GM18511 (cell line): ENCODE results near the gene TUBGCP6.
"Not testable (repeated sequence)": the region's sequence is repeated elsewhere in the genome, so short reads cannot be mapped to it uniquely, and the experiment has no call there.

Experiments
- ATAC-seq: cut with Tn5 transposase; IDR thresholded peaks from one replicate; pipeline ENCODE4 v1.9.1; 2021; ENCODE audit warnings: mild to moderate bottlenecking, moderate library complexity; ENCODE audit not compliant: unreplicated experiment

Gene TUBGCP6

DNA sequence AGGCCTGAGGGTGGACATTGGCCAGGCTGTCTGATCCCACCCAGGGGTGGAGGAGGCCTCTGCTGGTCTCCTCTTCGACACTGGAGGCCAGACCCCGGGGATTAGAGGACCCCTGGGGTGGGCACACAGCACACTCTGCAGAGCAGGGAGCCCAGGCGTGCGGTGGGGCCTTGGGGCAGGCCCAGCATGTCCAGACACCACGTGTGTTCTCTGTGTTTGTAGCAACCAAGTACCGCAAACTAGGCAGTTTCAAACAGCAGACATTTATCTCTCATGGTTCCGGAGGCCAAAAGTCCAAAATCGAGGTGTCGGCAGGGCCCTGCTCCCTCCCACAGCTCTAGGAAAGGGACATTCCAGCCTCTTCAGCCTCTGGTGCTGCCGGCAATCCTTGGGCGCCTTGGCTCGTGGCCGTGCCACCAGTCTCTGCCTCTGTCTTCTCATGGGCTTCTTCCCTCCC lies 72.8 kb downstream of the TUBGCP6 start:
- no peak for ATAC-seq

DNA sequence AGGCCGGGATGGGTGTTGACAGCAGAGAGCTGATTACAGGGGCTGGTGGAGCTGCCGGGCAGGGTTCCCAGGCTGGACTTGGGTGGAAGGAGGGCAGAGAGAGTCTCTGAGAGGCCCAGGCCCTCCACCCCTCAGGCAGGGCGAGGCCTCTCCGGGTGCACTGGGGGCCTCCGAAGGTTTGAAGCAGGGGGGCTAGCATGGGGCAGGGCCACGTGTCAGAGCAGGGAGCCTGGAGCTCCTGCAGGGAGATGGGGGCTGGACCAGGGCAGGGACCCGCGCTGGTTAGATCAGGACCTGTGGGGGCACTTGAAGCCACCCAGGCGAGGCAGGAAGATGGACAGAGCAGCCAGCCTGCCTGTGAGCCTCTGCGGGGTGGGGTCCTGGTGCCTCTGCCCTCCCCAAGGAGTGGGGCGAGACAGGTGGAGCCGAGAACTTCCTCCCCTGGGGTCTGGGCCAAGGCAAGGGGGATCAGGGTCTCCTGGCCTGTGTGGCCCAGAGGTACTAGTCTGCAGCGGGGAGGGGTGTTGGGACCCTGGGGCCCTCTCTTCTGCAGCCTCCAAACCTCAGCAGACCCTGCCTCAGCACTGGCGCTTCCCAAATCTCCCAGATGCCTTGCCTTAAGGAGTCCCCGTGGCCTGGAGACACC lies 73.4 kb downstream of the TUBGCP6 start:
- ATAC-seq: no peak

DNA sequence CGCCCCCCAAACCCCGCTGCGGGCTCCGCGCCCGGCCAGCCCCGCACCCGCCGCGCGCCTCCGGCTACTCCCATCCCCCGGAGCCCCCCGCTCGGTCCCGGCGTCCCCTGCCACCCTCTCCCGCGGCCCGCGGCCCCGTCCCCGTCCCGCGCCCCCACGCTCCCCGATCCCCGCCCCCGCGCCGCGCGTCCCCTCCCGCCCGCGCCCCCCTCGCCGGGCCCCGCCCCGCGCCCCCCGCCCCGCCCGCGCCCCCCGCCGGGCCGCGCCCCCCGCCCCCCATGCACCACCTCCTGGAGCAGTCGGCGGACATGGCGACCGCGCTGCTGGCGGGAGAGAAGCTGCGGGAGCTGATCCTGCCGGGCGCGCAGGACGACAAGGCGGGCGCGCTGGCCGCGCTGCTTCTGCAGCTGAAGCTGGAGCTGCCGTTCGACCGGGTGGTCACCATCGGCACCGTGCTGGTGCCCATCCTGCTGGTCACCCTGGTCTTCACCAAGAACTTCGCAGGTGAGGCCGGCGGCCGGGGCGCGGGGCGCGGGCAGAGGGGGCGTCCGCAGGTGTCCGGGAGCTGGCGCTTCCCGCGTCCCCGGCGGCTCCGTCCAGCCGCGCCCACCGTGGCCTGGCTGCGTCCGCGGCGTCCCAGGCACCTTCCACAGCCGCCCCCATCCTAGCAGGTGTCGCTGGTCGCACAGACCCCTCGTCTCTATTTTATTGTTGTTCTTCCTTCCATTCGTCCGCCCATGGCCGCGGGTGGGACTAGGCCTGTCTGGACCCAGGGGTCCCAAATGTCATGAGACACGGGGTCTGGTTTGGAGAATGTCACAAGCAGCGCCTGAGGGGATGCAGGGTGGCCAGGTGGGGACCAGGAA lies 74.1 kb downstream of the TUBGCP6 start, which contains the start of gene PANX2:
TSS of gene PANX2 (plus strand) at position 279 of the 866 bp plus-strand sequence. CDS start at position 279, 0 bp downstream.
- ATAC-seq: no peak

DNA sequence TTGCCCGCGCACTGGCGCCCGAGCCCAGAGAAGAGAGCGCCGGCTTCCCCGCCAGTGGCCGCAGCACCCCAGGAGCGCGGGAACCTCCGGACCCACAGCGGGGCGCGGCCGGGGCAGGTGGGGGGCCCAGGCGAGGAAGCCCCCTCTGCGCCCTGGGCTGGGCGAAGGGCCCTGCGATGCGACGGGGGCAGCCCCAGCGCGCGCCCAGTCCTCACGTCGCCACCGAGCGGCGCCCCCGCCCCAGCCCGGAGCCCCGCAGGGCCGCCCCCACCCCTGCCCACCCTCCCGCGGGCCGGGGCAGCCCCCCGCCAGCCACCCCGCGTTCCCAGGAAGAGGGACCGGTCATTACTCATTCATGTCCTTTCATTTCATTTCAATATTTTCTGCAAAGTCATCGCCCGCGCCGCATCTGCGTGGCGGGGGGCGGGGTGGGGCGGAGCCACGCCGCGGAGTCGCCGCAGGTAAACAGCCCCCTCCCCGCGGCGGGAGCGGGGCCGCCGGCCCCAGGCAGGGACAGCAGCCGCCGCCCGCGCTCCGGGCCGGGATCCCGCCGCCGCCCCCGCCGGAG lies 75.0 kb downstream of the TUBGCP6 start:
- no peak for ATAC-seq

DNA sequence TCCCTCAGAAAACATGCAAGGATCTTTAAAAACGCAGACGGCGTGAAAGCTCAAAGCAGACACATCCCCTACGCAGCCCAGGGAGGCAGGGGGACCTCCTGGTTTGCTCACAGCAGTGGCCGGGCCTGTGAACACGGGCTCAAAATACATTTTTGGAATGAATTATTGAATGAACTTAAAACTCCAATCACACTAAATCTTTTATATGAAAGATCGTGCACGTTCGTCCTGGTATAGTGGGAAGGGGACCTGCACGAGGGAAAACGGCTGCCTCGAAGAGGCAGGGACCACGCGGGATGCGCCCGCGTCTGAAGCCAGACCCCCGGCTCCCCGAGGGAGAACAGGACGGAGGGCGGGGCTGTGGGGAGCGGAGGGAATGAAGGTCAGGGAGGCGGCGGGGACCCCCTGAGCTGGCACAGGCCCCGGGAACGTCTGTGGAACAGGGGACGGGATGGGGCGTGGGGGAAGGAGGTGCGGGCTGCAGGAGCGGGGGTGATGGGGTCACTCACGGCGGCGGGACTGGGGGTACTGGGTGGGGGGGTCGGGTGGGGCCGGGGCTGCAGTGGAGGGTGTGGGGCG lies 75.6 kb downstream of the TUBGCP6 start:
- ATAC-seq: no peak

DNA sequence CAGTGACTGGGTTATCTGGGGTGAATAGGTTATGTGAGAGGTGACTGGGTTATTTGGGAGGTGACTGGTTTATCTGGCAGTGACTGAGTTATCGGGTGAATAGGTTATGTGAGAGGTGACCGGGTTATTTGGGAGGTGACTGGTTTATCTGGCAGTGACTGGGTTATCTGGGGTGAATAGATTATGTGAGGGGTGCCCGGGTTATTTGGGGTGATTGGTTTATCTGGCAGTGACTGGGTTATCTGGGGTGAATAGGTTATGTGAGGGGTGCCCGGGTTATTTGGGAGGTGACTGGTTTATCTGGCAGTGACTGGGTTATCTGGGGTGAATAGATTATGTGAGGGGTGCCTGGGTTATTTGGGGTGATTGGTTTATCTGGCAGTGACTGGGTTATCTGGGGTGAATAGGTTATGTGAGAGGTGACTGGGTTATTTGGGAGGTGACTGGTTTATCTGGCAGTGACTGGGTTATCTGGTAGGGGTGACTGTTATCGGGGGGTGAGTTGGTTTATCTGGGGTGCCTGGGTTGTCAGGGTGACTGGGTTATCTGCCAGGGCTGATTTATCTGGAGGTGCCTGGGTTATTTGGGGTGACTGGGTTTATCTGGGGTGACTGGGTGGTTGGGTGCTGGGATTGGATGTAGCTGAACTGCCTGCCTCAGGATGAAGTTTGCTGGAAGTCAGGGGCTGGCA lies 76.2 kb downstream of the TUBGCP6 start:
- ATAC-seq: not testable (repeated sequence)

DNA sequence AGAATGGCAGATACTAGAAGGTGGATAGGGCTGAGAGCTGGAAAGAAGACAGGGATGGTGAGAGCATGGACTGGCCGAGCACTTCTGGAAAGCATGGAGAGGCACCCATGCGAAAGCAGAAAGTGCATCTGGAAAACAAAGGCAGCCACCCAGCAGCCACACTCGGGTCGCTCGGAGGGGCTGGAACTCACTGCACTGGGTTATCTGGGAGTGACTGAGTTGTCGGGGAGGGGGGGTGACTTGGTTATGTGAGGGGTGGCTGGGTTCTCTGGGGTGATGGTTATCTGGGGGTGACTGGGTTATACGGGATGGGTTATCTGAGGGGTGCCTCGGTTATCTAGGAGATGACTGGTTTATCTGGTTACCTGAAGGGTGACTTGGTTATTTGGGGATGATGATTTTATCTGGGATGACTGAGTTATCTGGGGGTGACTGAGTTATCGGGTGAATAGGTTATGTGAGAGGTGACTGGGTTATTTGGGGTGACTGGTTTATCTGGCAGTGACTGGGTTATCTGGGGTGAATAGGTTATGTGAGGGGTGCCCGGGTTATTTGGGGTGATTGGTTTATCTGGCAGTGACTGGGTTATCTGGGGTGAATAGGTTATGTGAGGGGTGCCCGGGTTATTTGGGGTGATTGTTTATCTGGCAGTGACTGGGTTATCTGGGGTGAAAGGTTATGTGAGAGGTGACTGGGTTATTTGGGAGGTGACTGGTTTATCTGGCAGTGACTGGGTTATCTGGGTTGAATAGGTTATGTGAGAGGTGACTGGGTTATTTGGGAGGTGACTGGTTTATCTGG lies 76.9 kb downstream of the TUBGCP6 start:
- no peak for ATAC-seq
